ENCODE data around the gene U2AF2. TPM values are rescaled to one million over a fixed set of nuclear protein-coding genes. Genes with fewer than 3 reads are reported as not detected.

U2AF2 gene
- total and polyA plus RNA-seq, 2 of the 4 experiments (the other 2 are of a cell fraction): 120 to 260 TPM

GRCh38 chr19:55635856-55636440, 18.9 kb upstream of the U2AF2 start:
- Histone ChIP-seq H3K79me1 (ENCODE audit: low read depth in 1 of 2, low read length in 2 of 2) (peaks cover 26 to 60% of the 10 kb centered on the region in 2 experiments), H3K9me1 (ENCODE audit: insufficient read depth, low read length) (peaks cover 18% of the 10 kb centered on the region), H2BK5ac (ENCODE audit: low read depth, low read length, poor library complexity, severe bottlenecking) (no peak overlapping the region), H3K27ac (ENCODE audit: insufficient read depth, low read length) (peak overlapping the region; percentile 92; the same call in 1 of the 2 replicates), H2AFZ (replicated peaks; ENCODE audit: low read length, poor library complexity) (no peak overlapping the region), H4K5ac (ENCODE audit: low read depth, low read length) (peak overlapping the region; percentile 98), H3K18ac (ENCODE audit: low read depth, low read length) (no peak overlapping the region), H3K4me3 (ENCODE audit: insufficient read depth, low read depth, low read length) (peak overlapping the region; percentile 88), H3K27me3 (ENCODE audit: control insufficient read depth, insufficient read depth, low read length) (no peaks in the 10 kb centered on the region), H4K20me1 (ENCODE audit: insufficient read depth, low read length) (0 out of 2 replicates have a peak, but pooled peaks cover 9% of the 10 kb centered on the region), H3K9ac (ENCODE audit: low read depth, low read length) (peak overlapping the region; percentile 98), H3K36me3 (ENCODE audit: control insufficient read depth, insufficient read depth, low read length) (peaks cover 4% of the 10 kb centered on the region; the same call in 1 of the 2 replicates), H3K4me2 (ENCODE audit: low read depth, low read length) (peak overlapping the region; percentile 98), H2AK9ac (replicated peaks; ENCODE audit: low read depth, low read length, poor library complexity) (peak overlapping the region; percentile 81), H3K4ac (ENCODE audit: low read depth, low read length) (peak overlapping the region; percentile 96), H4K91ac (ENCODE audit: insufficient read depth, low read depth, low read length) (no peak overlapping the region), H3K9me3 (ENCODE audit: control insufficient read depth, insufficient read depth, low read length) (no peaks in the 10 kb centered on the region), H2BK120ac (ENCODE audit: low read depth, low read length) (no peak overlapping the region), H2BK15ac (ENCODE audit: low read depth, low read length) (no peak overlapping the region), H3K4me1 (ENCODE audit: control insufficient read depth, insufficient read depth, low read length) (peaks cover 11% of the 10 kb centered on the region), H2BK20ac (ENCODE audit: low read depth, low read length) (no peak overlapping the region), H3K56ac (ENCODE audit: extremely low read depth, insufficient read depth, low read length) (no peak overlapping the region), H4K8ac (ENCODE audit: low read depth in 2 of 2, low read length in 2 of 2) (peak overlapping the region; percentile 97 to 99; a peak in 3 of 4 replicates), H3K14ac (replicated peaks; ENCODE audit: low read depth, low read length) (peak overlapping the region; percentile 97), H3K23ac (ENCODE audit: low read depth, low read length) (peak overlapping the region; percentile 38; the same call in 1 of the 2 replicates), H2AK5ac (ENCODE audit: low read depth, low read length) (peak overlapping the region; percentile 97; the same call in 1 of the 2 replicates)
- TF ChIP-seq, protein P1, sequence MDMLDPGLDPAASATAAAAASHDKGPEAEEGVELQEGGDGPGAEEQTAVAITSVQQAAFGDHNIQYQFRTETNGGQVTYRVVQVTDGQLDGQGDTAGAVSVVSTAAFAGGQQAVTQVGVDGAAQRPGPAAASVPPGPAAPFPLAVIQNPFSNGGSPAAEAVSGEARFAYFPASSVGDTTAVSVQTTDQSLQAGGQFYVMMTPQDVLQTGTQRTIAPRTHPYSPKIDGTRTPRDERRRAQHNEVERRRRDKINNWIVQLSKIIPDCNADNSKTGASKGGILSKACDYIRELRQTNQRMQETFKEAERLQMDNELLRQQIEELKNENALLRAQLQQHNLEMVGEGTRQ (IDR thresholded peaks at IDR 0.05; ENCODE audit: low read depth, low read length): no peak
- TF ChIP-seq RFX5 (IDR thresholded peaks at IDR 0.05; ENCODE audit: low read depth, low read length): no peak
- ATAC-seq (ENCODE audit: low read depth): no peak
- 76% methylated on average over 6 of the region's 7 CpGs; no CpG with 5 or more reads in 1 of the 2 experiments for WGBS, 2 experiments (ENCODE audit: extremely low coverage in 2 of 2, insufficient read length in 1 of 2)
- POLR2A ChIA-PET (ENCODE audit: unreplicated experiment): interaction anchor here (0.5 kb wide), 1 partner anchor 543 kb away, joined by 4 read pairs; no protein-coding TSS in a partner anchor
- in situ Hi-C loops (cut with MboI; ENCODE audit: low sequenced_read_pairs): loop anchor here (25.0 kb wide), 2 partner anchors 349 to 524 kb away; partner anchors contain the start of genes BRSK1, HSPBP1 and PPP1R12C
- intact Hi-C loops (cut with micrococcal nuclease): loop anchor here (10.0 kb wide), 1 partner anchor 429 kb away; no protein-coding TSS in a partner anchor
- BruUV-seq (replicated peaks): no TSS peak
- no peak for DNase-seq
- CTCF ChIA-PET: interaction anchor here (0.6 to 1.6 kb wide), 2 partner anchors 17 to 18 kb away, joined by 3 to 4 read pairs; no protein-coding TSS in a partner anchor
- dilution Hi-C loops (cut with HindIII; ENCODE audit: low sequenced_read_pairs, unreplicated experiment): no loop called here
